Lower leg skin (tissue), 4 donors: ENCODE data around the gene EEF2K. TPM values are rescaled to one million over a fixed set of nuclear protein-coding genes. Genes with fewer than 3 reads are reported as not detected.

Experiments
- DNase-seq, 2 donors: peaks; one replicate each; pipeline ENCODE4 v3.0.0-alpha.2; 2019; ENCODE audit warnings: low spot score in 2 of 2
- H3K4me3 ChIP-seq: fragments of 200-600 bp; sonication (generic); 2 replicates; pipeline ENCODE4 v1.5.1; 2017; ENCODE audit warnings: mild to moderate bottlenecking, low read depth; ENCODE audit not compliant: poor library complexity, severe bottlenecking
- POLR2A ChIP-seq, 2 donors: fragments of 450-650 bp; IDR thresholded peaks; one replicate each; pipeline ENCODE4 v1.6.1; 2016 to 2017; ENCODE audit warnings: antibody characterized with exemption in 2 of 2, mild to moderate bottlenecking in 1 of 2, moderate library complexity in 1 of 2
- WGBS, 2 donors: methylation state at CpG; one replicate each; pipeline ENCODE4 v1.1.5; 2018; 5-methylcytosine and 5-hydroxymethylcytosine counted together
- intact Hi-C: fragments of 100-400 bp; cut with DNase I; formaldehyde crosslinking; loops from one replicate; pipeline ENCODE4 v1.15.0; 2023; ENCODE audit warnings: low total_unique reads
- total RNA-seq, 4 donors: library from RNA; depleted of rRNA; stranded (reverse); fragments of >200 nt; gene quantifications; one replicate each; pipeline ENCODE4 v1.1.0, GENCODE V29; 2016
- TF ChIP-seq, protein P1 (sequence below), 3 donors: fragments of 450-650 bp; IDR thresholded peaks; one replicate each; pipeline ENCODE4 v1.5.1; 2016; ENCODE audit warnings: antibody characterized with exemption in 3 of 3, mild to moderate bottlenecking in 3 of 3, moderate library complexity in 2 of 3

Gene EEF2K
- total RNA-seq, 4 donors from 2014 or later: 47.8 to 112 (median 73.2) TPM

DNA sequence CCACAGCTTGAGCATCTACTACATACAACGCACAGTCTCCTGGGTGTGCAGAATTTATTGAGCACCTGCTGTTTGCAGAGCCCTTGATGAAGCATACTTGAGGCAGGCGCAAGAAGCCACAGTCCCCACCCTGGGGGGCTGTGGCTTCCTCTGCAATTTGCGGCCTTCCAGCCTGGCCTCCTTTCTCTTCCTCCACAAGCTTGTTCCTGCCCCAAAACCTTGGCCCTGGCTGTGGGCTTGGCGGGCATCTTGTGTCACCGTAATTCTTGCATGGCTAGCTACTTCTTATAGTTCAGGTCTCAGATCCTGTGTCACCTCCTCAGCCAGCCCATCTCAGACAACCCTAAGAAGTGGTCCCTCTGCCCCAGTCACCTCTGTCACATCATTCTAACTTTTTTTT, 47.2 kb downstream of the EEF2K start:
- no peak for TF ChIP-seq POLR2A (IDR thresholded peaks at IDR 0.05)
- TF ChIP-seq, protein P1, sequence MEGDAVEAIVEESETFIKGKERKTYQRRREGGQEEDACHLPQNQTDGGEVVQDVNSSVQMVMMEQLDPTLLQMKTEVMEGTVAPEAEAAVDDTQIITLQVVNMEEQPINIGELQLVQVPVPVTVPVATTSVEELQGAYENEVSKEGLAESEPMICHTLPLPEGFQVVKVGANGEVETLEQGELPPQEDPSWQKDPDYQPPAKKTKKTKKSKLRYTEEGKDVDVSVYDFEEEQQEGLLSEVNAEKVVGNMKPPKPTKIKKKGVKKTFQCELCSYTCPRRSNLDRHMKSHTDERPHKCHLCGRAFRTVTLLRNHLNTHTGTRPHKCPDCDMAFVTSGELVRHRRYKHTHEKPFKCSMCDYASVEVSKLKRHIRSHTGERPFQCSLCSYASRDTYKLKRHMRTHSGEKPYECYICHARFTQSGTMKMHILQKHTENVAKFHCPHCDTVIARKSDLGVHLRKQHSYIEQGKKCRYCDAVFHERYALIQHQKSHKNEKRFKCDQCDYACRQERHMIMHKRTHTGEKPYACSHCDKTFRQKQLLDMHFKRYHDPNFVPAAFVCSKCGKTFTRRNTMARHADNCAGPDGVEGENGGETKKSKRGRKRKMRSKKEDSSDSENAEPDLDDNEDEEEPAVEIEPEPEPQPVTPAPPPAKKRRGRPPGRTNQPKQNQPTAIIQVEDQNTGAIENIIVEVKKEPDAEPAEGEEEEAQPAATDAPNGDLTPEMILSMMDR (IDR thresholded peaks at IDR 0.05): no peak
- no peak overlapping the region for H3K4me3 ChIP-seq
- no peak for DNase-seq
- 94 to 98% methylated on average over 5 of the region's 5 CpGs for WGBS, 2 donors
- intact Hi-C loops: no loop called here

DNA sequence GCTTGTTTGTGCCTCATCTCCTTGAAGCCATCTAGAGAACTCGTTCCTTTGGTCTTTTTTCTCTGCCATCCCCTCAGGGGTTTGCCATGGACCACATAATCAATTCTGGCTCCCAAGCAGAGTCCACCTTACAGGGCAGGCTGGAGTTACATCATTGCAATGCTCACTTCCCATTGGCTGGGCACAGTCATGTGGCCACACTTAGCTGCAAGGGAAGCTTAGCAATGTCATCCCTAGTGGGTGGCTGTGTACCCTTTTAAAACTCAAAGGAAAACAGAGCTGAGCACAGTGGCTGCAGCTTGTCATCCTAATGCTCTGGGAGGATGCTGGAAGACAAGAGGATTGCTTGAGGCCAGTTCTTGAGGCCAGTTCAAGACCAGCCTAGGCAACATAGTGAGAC, 49.3 kb downstream of the EEF2K start:
- TF ChIP-seq, protein P1 (IDR thresholded peaks at IDR 0.05): no peak
- TF ChIP-seq POLR2A (IDR thresholded peaks at IDR 0.05): no peak
- 90 to 96% methylated on average over 1 of the region's 1 CpG for WGBS, 2 donors
- DNase-seq: no peak

DNA sequence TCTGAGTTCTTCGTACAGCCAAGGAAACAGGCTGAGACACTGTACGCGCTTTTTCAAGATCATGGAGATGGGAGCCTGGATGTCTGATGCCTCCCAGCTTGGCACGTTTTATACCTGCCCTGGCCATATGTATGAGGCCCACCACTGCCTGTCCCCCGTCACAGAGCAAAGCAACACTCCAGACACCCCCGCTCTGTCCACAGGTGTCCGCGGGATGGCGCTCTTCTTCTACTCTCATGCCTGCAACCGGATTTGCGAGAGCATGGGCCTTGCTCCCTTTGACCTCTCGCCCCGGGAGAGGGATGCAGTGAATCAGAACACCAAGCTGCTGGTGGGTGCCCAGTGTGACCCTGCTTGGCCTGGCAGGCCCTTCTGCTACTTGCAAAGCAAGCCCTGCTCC, 51.4 kb downstream of the EEF2K start:
- intact Hi-C loops: no loop called here
- 98 to 99% methylated on average over 13 of the region's 13 CpGs for WGBS, 2 donors
- TF ChIP-seq, protein P1 (IDR thresholded peaks at IDR 0.05): no peak
- no peak for TF ChIP-seq POLR2A (IDR thresholded peaks at IDR 0.05)
- no peak overlapping the region for H3K4me3 ChIP-seq
- no peak for DNase-seq

More for the DNA sequence above, 49.3 kb downstream of the EEF2K start:
- no peak overlapping the region for H3K4me3 ChIP-seq
- intact Hi-C loops: no loop called here

DNA sequence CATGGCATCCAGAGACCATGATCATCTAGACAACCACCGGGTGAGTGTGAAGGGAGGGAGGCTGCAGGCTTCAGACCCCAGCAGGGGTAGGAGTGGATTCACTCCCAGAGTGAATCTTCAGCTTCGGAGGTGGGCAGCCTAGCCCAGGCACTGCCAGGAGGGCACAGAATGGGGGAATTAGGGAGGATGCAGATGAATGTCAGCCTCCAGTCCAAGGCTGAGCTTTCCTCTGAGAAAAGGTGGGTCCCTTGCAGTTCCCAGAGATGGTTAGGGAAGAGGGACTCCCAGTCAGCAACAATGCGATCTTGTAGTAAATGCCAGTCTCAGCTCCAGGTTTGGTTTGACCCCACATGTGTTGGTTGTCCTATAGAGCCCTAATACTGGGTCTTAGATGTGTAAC, 54.4 kb downstream of the EEF2K start:
- no peak for DNase-seq
- 98 to 100% methylated on average over 3 of the region's 3 CpGs for WGBS, 2 donors
- no peak overlapping the region for H3K4me3 ChIP-seq
- intact Hi-C loops: no loop called here
- TF ChIP-seq, protein P1 (IDR thresholded peaks at IDR 0.05): no peak
- TF ChIP-seq POLR2A (IDR thresholded peaks at IDR 0.05): no peak

DNA sequence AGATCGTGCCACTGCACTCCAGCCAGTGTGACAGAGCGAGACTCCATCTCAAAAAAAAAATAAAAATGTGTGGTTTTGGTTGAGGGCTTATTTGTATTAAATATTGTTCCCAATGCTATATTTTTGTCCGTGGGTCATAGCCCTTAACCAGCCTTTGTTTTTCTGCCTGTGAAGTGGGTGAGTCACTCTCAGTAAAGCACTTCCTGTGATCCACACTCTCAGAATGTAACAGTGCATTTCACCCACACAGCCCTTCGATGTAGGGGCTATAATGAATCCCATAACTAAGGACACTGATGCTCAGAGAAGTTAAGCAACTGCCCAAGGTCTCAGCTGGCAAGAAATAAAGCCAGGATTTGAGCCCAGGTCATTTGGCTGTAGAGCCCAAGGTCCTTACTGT, 56.4 kb downstream of the EEF2K start:
- intact Hi-C loops: no loop called here
- no peak for TF ChIP-seq POLR2A (IDR thresholded peaks at IDR 0.05)
- TF ChIP-seq, protein P1 (IDR thresholded peaks at IDR 0.05): no peak

DNA sequence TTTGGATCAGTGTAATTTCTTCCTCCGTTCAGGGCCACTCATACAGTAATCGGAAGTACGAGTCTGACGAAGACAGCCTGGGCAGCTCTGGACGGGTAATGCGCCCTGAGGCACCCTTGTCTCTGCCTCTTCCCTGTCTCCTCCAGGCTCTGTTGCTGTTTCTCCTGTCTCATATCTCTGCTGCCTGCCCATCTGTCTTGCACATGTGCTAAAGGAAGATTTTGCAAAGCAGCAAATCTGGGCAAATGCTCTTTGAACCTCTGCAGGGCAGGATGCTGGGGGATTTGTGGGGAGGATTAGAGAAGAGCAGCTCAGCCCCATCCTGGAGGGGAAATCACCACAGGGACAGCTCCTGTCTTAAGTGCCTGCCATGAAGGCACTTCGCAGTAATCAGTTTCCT, 58.7 kb downstream of the EEF2K start:
- no peak overlapping the region for H3K4me3 ChIP-seq
- no peak for DNase-seq
- TF ChIP-seq POLR2A (IDR thresholded peaks at IDR 0.05): no peak
- TF ChIP-seq, protein P1 (IDR thresholded peaks at IDR 0.05): no peak
- intact Hi-C loops: no loop called here
- WGBS, 2 donors: 73 to 74% methylated on average over 7 of the region's 7 CpGs

More for the DNA sequence above, 56.4 kb downstream of the EEF2K start:
- no peak for DNase-seq
- 66 to 87% methylated on average over 4 of the region's 4 CpGs for WGBS, 2 donors
- no peak overlapping the region for H3K4me3 ChIP-seq
